ENCODE measurements around the gene CILP2.

Gene CILP2

DNA sequence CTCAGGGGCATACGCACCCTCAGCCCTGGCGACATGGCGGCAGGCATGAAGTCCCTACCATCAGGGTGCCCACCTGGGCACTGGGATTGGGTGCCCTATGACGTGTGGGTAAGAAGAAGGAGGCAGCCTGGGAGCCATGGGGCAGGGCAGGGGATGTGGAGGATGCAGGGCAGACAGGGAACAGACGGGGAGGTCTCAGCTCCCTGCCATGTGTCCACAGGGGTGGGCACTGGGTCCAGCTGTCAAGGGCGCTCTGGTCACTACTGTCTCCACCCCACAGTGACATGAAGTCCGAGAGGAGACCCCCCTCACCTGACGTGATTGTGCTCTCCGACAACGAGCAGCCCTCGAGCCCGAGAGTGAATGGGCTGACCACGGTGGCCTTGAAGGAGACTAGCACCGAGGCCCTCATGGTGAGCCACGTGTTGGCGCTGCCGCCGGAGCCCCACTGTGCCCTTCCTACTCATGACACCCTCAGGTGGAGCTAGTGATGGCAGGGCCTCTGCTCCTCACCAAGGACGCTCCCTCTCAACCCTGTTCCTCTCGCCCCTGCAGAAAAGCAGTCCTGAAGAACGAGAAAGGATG lies 45.9 kb upstream of the CILP2 start:
- no peak for DNase-seq (ENCODE audit: low read depth, low spot score)
- in situ Hi-C loops (cut with HindIII; ENCODE audit: low sequenced_read_pairs) = no loop called here
- TF ChIP-seq, protein P1, sequence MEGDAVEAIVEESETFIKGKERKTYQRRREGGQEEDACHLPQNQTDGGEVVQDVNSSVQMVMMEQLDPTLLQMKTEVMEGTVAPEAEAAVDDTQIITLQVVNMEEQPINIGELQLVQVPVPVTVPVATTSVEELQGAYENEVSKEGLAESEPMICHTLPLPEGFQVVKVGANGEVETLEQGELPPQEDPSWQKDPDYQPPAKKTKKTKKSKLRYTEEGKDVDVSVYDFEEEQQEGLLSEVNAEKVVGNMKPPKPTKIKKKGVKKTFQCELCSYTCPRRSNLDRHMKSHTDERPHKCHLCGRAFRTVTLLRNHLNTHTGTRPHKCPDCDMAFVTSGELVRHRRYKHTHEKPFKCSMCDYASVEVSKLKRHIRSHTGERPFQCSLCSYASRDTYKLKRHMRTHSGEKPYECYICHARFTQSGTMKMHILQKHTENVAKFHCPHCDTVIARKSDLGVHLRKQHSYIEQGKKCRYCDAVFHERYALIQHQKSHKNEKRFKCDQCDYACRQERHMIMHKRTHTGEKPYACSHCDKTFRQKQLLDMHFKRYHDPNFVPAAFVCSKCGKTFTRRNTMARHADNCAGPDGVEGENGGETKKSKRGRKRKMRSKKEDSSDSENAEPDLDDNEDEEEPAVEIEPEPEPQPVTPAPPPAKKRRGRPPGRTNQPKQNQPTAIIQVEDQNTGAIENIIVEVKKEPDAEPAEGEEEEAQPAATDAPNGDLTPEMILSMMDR (IDR thresholded peaks at IDR 0.05; ENCODE audit: low read depth, low read length) = no peak
- H3K4me3 ChIP-seq (ENCODE audit: low read depth, low read length) = no peak overlapping the region

DNA sequence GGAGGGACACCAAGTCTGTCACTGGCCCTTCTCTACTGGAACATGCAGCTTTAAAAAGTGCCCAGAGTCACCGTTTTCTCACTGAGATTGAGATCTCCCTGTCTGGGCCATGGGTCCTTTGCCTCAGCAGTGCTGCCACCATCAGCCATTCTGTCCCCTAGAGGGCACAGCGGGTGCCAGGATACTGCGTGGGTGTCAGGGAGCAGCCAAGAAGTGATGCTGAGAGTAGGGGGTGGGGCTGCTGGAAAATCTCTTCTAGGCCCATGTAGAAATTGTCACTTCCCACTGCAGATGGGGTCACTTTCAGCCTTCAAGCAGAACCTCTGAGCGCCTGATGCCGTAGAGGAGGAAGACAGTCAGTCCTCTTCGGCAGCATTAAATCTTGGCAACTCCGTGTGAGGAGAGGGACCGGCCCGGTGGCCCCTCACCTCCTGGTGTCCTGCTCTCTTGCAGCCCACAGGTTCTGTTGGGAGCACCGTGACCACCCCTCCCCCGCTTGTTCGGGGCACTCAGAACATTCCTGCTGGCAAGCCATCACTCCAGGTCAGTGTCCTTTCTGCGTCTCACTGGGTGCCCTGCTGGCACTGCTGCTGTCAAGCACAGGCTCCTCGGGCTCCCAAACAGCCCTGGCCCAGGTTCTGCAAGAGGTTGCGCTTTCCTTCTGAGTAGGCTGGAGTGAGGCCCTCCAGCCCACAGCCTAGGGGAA lies 44.1 kb upstream of the CILP2 start:
- in situ Hi-C loops (cut with HindIII; ENCODE audit: low sequenced_read_pairs) = no loop called here
- H3K4me3 ChIP-seq (ENCODE audit: low read depth, low read length) = no peak overlapping the region
- TF ChIP-seq, protein P1 (IDR thresholded peaks at IDR 0.05; ENCODE audit: low read depth, low read length) = no peak
- no peak for DNase-seq (ENCODE audit: low read depth, low spot score)

DNA sequence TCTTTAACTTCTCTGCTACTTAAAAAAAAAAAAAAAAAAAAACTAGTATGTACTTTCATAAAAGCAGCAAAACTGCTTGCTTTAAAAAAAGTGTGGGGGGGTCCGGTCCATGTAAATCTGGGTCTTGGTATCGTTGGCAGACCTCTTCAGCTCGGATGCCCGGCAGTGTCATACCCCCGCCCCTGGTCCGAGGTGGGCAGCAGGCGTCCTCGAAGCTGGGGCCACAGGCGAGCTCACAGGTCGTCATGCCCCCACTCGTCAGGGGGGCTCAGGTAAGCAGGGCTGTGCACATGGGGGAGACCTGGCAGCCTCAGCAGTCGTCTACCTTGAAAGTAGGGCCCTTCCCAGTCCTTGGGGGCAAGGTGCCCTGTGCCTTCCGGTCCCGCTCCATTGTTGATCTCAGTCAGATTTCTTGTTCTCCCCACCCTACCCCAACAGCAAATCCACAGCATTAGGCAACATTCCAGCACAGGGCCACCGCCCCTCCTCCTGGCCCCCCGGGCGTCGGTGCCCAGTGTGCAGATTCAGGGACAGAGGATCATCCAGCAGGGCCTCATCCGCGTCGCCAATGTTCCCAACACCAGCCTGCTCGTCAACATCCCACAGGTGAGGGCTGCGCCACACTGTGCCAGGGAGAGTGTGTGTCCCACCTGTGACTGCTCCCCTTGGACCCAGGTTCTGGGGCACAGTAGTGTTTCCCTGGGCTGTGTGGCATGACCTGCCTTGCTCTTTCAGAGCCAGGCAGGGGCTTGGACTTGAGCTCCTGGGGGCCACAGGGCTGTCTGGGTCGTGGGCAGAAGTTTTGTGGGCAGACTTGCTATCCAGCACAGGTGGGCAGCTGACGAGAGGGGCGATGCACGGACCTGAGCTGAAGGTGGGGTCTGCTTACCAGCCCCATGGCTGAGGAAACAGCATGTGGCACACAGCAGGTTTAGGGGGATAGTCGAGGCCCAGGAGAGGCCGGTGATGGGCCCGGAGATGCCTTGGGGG lies 42.2 kb upstream of the CILP2 start:
- in situ Hi-C loops (cut with HindIII; ENCODE audit: low sequenced_read_pairs) = no loop called here
- no peak overlapping the region for H3K4me3 ChIP-seq (ENCODE audit: low read depth, low read length)
- no peak for DNase-seq (ENCODE audit: low read depth, low spot score)

DNA sequence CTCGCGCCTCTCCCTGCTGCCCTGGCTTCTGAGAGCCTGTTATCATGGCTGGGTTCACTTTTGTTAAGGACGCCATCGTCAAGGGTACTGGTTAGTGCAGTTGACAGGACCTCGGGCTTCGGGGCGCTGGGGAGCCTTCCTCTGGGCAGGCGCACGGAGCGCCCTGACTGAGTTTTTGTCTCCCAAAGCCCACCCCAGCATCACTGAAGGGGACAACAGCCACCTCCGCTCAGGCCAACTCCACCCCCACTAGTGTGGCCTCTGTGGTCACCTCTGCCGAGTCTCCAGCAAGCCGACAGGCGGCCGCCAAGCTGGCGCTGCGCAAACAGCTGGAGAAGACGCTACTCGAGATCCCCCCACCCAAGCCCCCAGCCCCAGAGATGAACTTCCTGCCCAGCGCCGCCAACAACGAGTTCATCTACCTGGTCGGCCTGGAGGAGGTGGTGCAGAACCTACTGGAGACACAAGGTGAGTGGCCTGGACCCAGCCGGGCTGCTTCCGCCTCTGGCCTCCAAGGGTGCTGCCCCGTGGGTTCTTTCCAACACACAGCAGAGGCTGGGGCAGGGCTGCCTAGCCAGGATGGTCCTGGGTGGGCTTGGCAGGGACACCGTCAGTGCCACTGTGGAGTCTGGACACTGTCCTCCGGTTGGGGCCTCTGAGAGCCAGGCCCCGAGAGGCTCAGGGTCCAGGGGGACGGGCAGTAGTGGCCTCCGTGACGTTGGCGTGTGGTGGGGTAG lies 39.6 kb upstream of the CILP2 start:
- no peak overlapping the region for H3K4me3 ChIP-seq (ENCODE audit: low read depth, low read length)
- DNase-seq (ENCODE audit: low read depth, low spot score) = no peak
- in situ Hi-C loops (cut with HindIII; ENCODE audit: low sequenced_read_pairs) = no loop called here
- TF ChIP-seq, protein P1 (IDR thresholded peaks at IDR 0.05; ENCODE audit: low read depth, low read length) = no peak

More for the DNA sequence above, 42.2 kb upstream of the CILP2 start:
- TF ChIP-seq, protein P1 (IDR thresholded peaks at IDR 0.05; ENCODE audit: low read depth, low read length) = no peak

DNA sequence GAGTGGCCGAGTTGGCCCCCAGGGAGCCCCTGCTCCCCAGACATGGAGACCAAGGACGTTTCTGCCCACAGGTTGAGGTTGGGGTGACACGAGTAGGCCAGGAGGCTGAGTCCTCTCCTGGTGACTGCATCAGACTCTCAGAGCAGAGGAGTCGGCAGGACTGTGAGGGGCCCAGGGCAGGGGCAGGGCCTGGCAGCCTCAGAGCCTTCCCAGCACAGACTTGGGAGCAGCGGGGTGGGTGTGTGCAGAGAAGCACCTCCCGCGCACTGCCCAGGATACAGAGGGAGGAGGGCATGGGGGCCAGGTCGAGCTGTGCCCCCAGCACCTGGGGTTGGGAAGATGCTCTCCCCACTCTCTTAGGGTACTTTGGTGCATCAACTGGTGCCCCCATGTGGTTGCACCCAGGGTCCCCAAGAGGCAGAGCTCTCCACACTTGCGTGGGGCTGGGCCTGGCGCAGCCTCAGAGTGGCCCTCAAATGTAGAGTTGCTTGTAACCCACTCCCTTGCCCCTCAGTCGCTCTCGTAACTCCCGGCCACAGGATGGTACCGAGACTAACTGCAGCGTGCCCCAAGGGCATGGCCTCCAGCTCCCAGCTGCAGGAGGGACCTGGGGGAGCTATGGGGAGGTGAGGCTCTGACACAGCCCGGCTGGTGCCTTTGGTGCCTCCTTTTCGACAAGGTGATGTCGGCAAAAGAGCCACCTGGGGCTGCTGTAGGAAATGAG lies 38.6 kb upstream of the CILP2 start:
- TF ChIP-seq, protein P1 (IDR thresholded peaks at IDR 0.05; ENCODE audit: low read depth, low read length) = no peak

More for the DNA sequence above, 38.6 kb upstream of the CILP2 start:
- no peak overlapping the region for H3K4me3 ChIP-seq (ENCODE audit: low read depth, low read length)
- no peak for DNase-seq (ENCODE audit: low read depth, low spot score)
- in situ Hi-C loops (cut with HindIII; ENCODE audit: low sequenced_read_pairs) = no loop called here
